Measurements from ENCODE around the gene SH3D19.

DNA sequence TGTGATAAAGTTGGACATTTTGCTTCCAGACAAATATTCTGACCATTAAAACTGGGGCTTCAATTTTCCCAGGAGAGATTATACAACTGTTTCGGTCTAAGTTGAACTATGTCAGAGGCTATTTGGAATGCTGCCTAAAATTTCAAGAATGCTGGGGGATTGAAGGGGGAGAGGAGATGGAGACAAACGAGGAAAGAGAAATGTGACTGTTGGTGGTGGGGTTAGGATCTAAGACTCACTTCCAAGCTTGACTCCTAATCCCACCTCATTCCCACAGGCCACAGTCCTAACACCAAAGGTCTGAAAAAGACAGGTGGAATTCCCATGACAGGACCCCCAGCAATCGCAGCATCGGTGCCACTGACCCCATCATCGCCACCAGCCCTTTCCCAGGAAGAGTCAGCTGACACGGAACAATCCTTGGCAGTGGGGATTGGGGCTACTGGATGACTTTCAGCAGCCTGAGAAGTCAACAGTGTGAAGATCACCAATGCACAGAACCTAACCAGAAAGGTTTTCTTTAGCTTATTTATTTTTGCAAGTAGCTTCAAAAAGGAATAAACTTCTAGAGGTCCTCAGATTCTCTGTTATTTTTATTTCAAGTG is 122.5 kb downstream of the SH3D19 start:
- TF ChIP-seq, protein P1, sequence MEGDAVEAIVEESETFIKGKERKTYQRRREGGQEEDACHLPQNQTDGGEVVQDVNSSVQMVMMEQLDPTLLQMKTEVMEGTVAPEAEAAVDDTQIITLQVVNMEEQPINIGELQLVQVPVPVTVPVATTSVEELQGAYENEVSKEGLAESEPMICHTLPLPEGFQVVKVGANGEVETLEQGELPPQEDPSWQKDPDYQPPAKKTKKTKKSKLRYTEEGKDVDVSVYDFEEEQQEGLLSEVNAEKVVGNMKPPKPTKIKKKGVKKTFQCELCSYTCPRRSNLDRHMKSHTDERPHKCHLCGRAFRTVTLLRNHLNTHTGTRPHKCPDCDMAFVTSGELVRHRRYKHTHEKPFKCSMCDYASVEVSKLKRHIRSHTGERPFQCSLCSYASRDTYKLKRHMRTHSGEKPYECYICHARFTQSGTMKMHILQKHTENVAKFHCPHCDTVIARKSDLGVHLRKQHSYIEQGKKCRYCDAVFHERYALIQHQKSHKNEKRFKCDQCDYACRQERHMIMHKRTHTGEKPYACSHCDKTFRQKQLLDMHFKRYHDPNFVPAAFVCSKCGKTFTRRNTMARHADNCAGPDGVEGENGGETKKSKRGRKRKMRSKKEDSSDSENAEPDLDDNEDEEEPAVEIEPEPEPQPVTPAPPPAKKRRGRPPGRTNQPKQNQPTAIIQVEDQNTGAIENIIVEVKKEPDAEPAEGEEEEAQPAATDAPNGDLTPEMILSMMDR (IDR thresholded peaks at IDR 0.05), result no peak
- TF ChIP-seq POLR2A (IDR thresholded peaks at IDR 0.05), result no peak

All from testis (tissue), 2 donors.